Suprapubic skin (tissue), 4 donors: ENCODE results near the gene MCOLN2.

Source experiments
- CTCF ChIP-seq, 2 donors: fragments of 200-600 bp in 1 of 2; fragments of 450-650 bp in 1 of 2; sonication (generic) in 1 of 2; IDR thresholded peaks; one replicate each; pipeline ENCODE4 v1.5.1; 2016 to 2019; ENCODE audit warnings: antibody characterized with exemption in 2 of 2, mild to moderate bottlenecking in 1 of 2, moderate library complexity in 1 of 2
- POLR2A ChIP-seq, 2 donors: fragments of 450-650 bp; IDR thresholded peaks; one replicate each; pipeline ENCODE4 v1.6.1; 2017; ENCODE audit warnings: antibody characterized with exemption in 2 of 2, mild to moderate bottlenecking in 2 of 2, moderate library complexity in 2 of 2
- POLR2AphosphoS5 ChIP-seq, 3 donors: sonication (generic); formaldehyde crosslinking; IDR thresholded peaks; one replicate each; pipeline ENCODE4 v1.6.1; 2017; ENCODE audit warnings: antibody characterized with exemption in 3 of 3

- no peak for TF ChIP-seq CTCF (IDR thresholded peaks at IDR 0.05)
- no peak for TF ChIP-seq POLR2A (IDR thresholded peaks at IDR 0.05)
- no peak for TF ChIP-seq POLR2AphosphoS5 (IDR thresholded peaks at IDR 0.05)
Observed at GRCh38 chr1:84960371-84960770, 36.5 kb downstream of the MCOLN2 start.
